DMS 273 (cell line): ENCODE data around the gene CFAP61.

Experiments
- DNase-seq: peaks from one replicate; lab custom pipeline; 2025; ENCODE audit not compliant: unreplicated experiment; lab: John Stamatoyannopoulos, UW

The CFAP61 gene

DNA sequence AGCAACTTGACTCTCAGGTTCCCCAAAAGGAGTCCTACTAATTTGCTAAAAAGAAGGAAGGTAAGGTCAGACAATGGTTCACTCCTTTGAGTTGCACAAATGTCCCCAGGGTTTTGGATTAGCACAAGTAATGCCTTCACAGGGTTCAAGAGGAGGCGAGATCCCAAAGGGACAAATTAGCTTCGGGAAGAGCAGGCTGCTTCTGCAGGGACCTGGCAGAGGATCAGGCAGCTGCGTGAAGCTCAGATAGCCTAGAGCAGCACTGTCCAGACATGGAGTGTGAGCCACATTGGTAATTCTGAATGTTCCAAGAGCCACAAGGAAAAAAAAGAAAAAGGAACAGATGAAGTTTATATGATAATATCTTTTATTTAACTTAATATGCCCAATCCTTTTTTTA is 115.4 kb downstream of the CFAP61 start:
- no peak for DNase-seq

DNA sequence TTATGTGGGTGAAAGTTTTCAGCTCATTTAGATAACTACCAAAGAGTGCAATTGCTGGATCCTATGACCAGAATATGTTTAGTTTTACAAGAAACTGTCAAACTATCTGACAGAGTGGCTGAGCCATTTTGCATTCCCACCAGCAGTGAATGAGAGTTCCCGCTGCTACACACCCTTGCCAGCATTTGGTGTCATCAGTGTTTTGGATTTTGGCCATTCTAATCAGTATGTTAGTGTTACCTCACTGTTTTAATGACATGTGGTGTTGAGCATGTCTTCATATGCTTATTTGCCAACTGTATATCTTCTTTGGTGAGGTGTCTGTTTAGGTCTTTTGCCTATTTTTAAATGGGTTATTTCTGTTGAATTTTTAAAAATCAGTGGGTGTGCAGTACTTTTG is 120.9 kb downstream of the CFAP61 start:
- peak; percentile 57 for DNase-seq

DNA sequence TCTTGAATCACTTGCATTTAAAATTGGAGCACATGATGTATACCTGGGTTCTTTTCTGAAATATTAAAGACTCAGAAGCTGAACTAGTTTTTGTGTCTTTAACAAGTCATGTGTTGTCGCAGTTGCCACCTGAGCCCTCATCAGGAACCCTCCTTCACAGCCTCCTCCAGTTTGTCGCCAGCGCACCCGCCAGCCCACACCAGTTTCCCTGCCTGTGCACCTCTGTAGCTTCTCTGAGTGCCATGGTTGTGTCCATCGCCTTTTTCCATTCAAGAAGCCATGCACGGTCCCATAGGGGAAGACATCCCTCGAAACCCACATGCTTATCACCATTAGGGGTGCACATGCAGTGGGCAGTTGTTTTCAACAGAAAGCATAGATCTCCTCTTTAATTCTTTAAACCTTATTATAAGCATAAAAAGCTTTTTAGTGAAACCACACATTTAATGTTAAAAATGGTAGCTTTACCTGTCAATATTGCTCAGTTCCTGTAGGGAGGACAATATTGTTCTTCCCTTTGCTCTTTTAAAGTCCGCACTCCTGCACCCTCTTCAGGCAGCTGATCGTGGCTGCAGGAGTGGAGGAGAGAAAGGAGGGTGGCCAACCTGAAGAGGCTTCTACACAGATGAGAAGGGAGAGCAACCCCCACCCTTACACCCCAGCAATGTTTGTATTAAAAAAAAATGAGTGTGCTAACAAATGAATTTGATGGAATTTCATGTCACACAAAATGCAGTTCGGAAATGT is 121.9 kb downstream of the CFAP61 start:
- DNase-seq, result no peak

DNA sequence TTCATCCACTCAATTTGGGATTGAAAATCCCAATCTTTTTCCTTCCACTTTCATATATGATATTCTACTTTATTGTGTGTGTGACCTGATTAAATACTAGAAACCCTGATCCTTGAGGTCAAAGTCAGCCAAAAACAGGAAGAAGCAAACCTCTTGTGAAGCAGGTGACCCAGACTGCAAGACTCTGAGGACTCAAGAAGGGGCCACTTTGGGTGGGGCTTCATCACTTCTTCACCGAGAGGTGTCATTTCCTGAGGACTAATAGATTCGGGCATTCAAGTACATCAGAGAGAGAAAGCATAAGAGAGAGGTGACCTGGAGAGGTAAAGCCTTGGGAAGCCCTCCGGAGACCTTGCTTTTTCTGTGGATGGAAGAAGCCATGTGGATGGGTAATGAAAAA is 129.0 kb downstream of the CFAP61 start:
- no peak for DNase-seq

- DNase-seq, result peak; percentile 59
Observed at GRCh38 chr20:20184149-20184548, 131.8 kb downstream of the CFAP61 start.

DNA sequence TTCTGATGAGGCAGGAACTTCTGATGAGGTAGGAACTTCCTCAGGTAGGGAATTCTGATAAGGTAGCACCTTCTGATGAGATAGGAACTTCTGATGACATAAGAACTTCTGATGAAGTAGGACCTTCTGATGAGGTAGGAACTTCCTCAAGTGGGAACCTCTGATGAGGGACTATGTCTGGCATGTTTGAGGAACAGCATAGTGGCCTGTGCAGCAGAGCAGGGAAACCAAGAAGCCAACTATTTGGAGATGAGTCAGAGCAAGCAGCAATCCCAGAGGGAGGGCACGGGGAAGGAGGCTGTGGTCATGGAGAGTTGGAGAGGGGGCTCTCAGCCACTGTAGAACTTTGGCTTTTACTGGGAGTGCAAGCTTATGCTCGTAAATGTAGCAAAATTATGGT is 132.4 kb downstream of the CFAP61 start:
- no peak for DNase-seq

DNA sequence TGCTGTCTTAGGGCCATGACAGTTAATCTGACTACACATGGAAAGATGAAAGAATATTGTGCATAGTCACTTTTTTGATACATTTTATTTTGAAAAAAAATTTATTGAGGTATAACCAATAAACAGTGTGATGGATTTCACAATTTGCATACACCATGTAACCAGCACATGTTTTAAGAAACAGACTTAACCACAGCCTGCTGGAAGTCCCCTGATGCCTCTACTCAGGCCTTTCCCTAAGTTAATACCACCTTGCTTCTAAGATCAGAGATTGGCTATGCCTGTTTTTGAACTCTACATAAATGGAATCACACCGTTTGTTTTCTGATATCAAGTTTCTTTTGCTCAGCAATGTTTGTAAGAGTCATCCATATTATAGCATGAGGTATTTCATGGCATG is 136.3 kb downstream of the CFAP61 start:
- DNase-seq, result no peak

DNA sequence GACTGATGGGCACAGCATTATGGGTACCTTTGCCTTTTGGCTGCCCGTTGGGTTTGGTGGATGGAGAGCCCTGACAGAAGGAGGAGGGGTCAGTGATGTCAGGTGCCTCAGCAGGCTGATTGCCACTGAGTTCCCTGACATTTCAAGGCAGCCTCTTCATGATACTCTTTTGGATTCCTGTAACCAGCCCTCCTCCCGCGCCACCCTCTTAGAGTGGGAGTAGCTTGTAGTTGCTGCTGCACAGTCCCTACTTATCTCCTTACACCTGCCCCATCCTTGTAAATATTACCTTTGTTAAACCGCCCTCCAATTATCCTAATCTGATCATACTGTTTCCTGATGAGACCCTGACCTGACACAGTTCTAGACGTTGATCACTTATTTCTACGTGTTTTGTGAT is 140.0 kb downstream of the CFAP61 start:
- DNase-seq, result no peak

GRCh38 chr20:20195021-20195705 is 142.8 kb downstream of the CFAP61 start:
- DNase-seq, result peak; percentile 64

DNA sequence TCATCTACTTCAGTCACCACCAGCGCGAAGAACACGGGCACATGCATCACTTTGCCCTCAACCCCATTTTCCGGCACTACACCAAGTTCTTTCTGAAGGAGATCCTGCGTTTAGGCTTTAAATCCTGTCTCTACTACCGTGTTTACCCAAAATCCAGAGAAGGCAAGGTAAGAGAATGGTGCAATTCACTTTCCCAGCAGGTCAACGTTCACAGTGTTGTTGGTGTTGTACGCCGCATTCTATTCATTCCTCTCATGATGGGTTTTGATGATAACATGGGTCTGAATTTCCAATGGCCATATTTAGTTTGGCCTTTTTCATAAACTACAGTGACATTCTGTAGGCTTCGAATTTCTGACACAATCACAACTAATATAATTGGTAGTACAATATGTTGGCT is 144.3 kb downstream of the CFAP61 start:
- DNase-seq, result no peak

DNA sequence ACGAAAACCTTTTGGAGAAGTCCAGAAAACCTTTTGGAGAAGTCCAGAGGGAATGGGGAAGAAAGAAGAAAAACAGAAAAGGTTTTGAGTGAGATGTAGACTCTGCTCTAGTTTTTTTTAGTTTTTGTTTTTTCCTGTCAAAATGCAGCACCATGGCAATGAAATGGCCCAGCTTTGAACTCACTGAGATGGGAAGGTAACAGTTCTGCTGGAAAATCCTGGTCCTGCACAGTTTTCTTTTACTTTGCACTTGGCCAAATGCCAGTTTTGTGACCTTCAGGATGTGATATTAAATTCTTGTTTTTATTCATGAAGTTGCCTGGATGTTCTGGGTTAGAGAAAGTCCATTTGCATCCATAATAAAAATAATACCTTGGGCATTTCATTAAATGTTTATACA is 145.7 kb downstream of the CFAP61 start:
- DNase-seq, result peak; percentile 39

GRCh38 chr20:20199361-20200160 is 147.2 kb downstream of the CFAP61 start:
- peak; percentile 99 for DNase-seq

DNA sequence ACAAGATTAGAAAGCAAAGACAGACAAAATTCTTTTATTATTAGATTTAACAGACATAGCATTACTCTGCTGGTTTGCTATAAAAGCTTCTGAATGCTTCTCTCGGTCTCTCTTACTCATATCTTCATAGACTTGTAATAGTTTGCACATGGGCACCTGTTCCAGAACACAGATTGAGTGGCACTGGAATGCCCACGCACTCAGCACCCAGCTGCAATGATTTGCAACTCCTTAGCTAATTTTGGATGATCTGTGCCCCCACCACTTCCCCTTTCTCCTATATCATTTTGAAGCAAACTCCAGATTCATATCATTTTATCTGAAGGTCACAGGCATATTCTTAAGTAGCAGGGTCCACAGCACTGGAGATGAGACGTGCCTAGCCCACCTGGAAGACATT is 148.8 kb downstream of the CFAP61 start:
- peak; percentile 37 for DNase-seq

DNA sequence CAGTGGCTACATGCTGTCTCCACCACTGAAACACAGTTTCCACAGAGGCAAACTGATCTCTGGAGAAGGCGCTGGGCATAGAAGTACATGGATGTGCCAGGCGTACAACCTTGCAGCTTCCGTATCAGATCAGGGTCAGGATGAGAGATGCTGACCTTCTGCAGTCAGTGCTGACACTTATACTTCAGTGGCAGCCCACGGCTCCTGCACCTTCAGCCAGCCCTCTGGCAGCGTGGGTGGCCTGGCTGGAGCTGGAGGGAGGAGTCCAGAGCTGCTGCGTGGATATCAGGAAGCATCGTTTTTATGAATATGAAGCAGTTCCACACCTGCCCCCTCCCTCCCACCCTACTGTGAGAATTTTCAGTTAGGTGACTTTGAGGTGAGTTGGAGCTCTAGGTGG is 149.3 kb downstream of the CFAP61 start:
- peak; percentile 37 for DNase-seq

GRCh38 chr20:20202768-20203167 is 150.4 kb downstream of the CFAP61 start:
- DNase-seq, result no peak

GRCh38 chr20:20203784-20204183 is 151.5 kb downstream of the CFAP61 start:
- DNase-seq, result no peak

- DNase-seq, result peak; percentile 91
Observed at GRCh38 chr20:20204256-20204655, 151.9 kb downstream of the CFAP61 start.

DNA sequence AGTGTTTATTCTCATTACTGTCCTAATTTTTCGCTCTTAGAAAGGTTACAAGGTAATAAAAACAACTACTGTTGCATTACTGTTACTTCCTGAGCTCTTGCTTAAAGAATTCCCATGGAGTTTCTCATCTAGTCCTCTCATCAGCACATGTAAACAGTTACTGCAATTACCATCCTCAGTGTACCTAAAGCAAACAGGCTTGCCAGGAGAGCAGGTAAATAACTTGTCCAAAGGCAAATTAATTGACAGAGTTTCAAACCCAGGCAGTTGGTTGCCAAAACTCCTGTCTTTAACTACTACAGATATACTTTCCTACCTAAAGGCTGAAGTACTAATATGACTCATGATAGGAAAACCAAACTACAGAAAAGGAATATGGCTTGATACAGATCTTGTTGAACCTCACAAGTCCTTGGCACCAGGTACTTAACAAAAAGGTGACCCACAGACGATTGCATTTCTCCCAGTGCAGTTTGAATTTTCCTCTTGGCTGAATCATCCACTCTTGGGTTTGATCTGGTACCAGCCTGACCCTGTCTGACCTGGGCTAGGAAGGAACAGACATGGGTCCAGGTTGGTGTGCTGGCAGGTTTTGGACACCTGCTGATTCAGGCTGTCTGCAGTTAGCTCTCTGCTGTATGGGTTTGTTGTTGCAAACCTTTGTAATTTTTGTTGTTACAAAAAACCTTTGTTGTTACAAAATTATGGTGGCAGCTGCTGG is 153.0 kb downstream of the CFAP61 start:
- peak; percentile 77 for DNase-seq

DNA sequence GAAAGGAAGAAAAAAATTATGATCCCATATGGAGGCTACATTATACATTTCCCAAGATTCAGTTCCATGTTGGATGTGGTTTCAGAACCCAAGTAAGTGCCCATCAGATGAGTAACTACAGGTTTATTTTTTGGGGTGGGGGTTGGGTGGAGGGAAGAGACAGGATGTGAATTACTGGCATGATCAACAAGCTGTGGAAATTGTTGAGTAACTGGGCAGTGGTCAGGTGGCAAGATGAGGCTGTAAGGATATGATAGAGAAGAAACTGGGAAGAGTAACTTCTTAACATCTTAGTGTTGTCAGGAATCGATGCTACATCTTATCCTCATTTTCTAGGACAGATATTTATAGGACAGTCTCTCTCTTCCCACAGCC is 153.5 kb downstream of the CFAP61 start:
- peak; percentile 77 for DNase-seq

GRCh38 chr20:20206788-20207187 is 154.5 kb downstream of the CFAP61 start:
- no peak for DNase-seq

GRCh38 chr20:20207291-20207690 is 155.0 kb downstream of the CFAP61 start:
- peak; percentile 78 for DNase-seq
